HepG2 (cell line): ENCODE data around the gene TECPR1. TPM values are rescaled to one million over a fixed set of nuclear protein-coding genes. Genes with fewer than 3 reads are reported as not detected.

Source experiments
- CREB1 ChIP-seq, 2 experiments: fragments of 450-650 bp in 1 of 2; IDR thresholded peaks; 2 replicates each; pipeline ENCODE4 v1.6.1; 2016 to 2017; ENCODE audit warnings: control low read depth in 1 of 2, mild to moderate bottlenecking in 1 of 2, missing compliant biosample characterization in 1 of 2, missing genetic modification characterization in 1 of 2
- DMAP1 ChIP-seq: IDR thresholded peaks from 2 replicates; pipeline ENCODE4 v1.6.1; 2016
- EP300 ChIP-seq, 3 experiments: sonication (generic) in 1 of 3; formaldehyde crosslinking in 1 of 3; IDR thresholded peaks; 2 replicates each; pipeline versions ENCODE4 v1.5.1 to v1.6.1; 2011 to 2020; ENCODE audit warnings: low read depth in 2 of 3, low read length in 2 of 3, borderline replicate concordance in 1 of 3, improper control_type of control experiment in 1 of 3, mild to moderate bottlenecking in 1 of 3, missing genetic modification reagents in 1 of 3, moderate library complexity in 1 of 3
- ETV5 ChIP-seq: IDR thresholded peaks from 2 replicates; pipeline ENCODE4 v1.6.1; 2018; ENCODE audit warnings: missing biosample characterization, missing genetic modification reagents, inconsistent platforms, borderline replicate concordance
- GABPB1 ChIP-seq: IDR thresholded peaks from 2 replicates; pipeline ENCODE4 v1.6.1; 2016; ENCODE audit warnings: mild to moderate bottlenecking, missing genetic modification reagents, moderate library complexity, missing compliant biosample characterization
- GATAD1 ChIP-seq: IDR thresholded peaks from 2 replicates; pipeline ENCODE4 v1.6.1; 2016; ENCODE audit warnings: missing genetic modification reagents, missing compliant biosample characterization
- HIVEP1 ChIP-seq: sonication (generic); formaldehyde crosslinking; IDR thresholded peaks from 2 replicates; pipeline ENCODE4 v1.4.0; 2020; ENCODE audit warnings: mild to moderate bottlenecking, missing genetic modification reagents
- MEF2D ChIP-seq: sonication (generic); formaldehyde crosslinking; IDR thresholded peaks from 2 replicates; pipeline ENCODE4 v1.5.1; 2020; ENCODE audit warnings: mild to moderate bottlenecking, missing genetic modification reagents
- NFATC3 ChIP-seq: sonication (generic); formaldehyde crosslinking; IDR thresholded peaks from 2 replicates; pipeline ENCODE4 v1.5.1; 2020; ENCODE audit warnings: mild to moderate bottlenecking, missing genetic modification reagents
- RNF2 ChIP-seq: fragments of 450-650 bp; conservative IDR thresholded peaks from 2 replicates; pipeline ENCODE4 v1.6.1; 2016; ENCODE audit warnings: low read depth
- STAG1 ChIP-seq: sonication (generic); formaldehyde crosslinking; IDR thresholded peaks from 2 replicates; pipeline ENCODE4 v1.4.0; 2020; ENCODE audit warnings: missing genetic modification reagents
- ZBTB7B ChIP-seq: sonication (generic); formaldehyde crosslinking; IDR thresholded peaks from 2 replicates; pipeline ENCODE4 v1.4.0; 2020; ENCODE audit warnings: missing genetic modification reagents
- ZNF326 ChIP-seq: sonication (generic); formaldehyde crosslinking; IDR thresholded peaks from 2 replicates; pipeline ENCODE4 v1.4.0; 2020; ENCODE audit warnings: missing genetic modification reagents, borderline replicate concordance
- ZNF562 ChIP-seq: sonication (generic); formaldehyde crosslinking; IDR thresholded peaks from 2 replicates; pipeline ENCODE4 v1.8.0; 2022; ENCODE audit warnings: missing genetic modification reagents, borderline replicate concordance
- ZNF572 ChIP-seq: sonication (generic); formaldehyde crosslinking; IDR thresholded peaks from 2 replicates; pipeline ENCODE4 v1.5.1; 2020; ENCODE audit warnings: mild to moderate bottlenecking, missing genetic modification reagents
- ZNF678 ChIP-seq: sonication (generic); formaldehyde crosslinking; IDR thresholded peaks from 2 replicates; pipeline ENCODE4 v1.4.0; 2020; ENCODE audit warnings: mild to moderate bottlenecking, missing genetic modification reagents
- ZNF724P ChIP-seq: sonication (generic); formaldehyde crosslinking; IDR thresholded peaks from 2 replicates; pipeline ENCODE4 v1.8.0; 2022; ENCODE audit warnings: missing genetic modification reagents, borderline replicate concordance
- ZNF780A ChIP-seq: sonication (generic); formaldehyde crosslinking; IDR thresholded peaks from 2 replicates; pipeline ENCODE4 v1.8.0; 2022; ENCODE audit warnings: mild to moderate bottlenecking, missing genetic modification reagents, moderate library complexity
- ZNF788 ChIP-seq: sonication (generic); formaldehyde crosslinking; IDR thresholded peaks from 2 replicates; pipeline ENCODE4 v1.5.0; 2020; ENCODE audit warnings: mild to moderate bottlenecking, missing genetic modification reagents, borderline replicate concordance
- polyA plus RNA-seq, 8 experiments: library from polyadenylated mRNA; depleted of rRNA in 3 of 8; stranded (reverse) in 7 of 8; unstranded in 1 of 8; fragments of >200 nt; fragmentation: Illumina TruSeq in 4 of 8; extraction: Trizol in 4 of 8; gene quantifications; 2 replicates each; pipeline versions ENCODE4 v1.2.1 to v1.2.3, GENCODE V29; 2011 to 2016; ENCODE audit warnings: low read depth in 4 of 8, missing spikeins in 1 of 8, mixed read lengths in 1 of 8; ENCODE audit not compliant: insufficient read depth in 1 of 8
- total RNA-seq, 5 experiments: library from RNA; depleted of rRNA; stranded (reverse); fragments of >200 nt; fragmentation: Illumina TruSeq; extraction: Trizol; gene quantifications; 2 replicates each; pipeline ENCODE4 v1.2.3, GENCODE V29; 2016; ENCODE audit warnings: low read depth in 1 of 5
- TF ChIP-seq, protein P1 (sequence below): IDR thresholded peaks from 2 replicates; pipeline ENCODE4 v1.6.1; 2012; ENCODE audit warnings: low read depth, low read length, improper control_type of control experiment
- TF ChIP-seq, protein P2 (sequence below): sonication (generic); formaldehyde crosslinking; IDR thresholded peaks from 2 replicates; pipeline ENCODE4 v1.5.0; 2020; ENCODE audit warnings: mild to moderate bottlenecking, missing genetic modification reagents
- TF ChIP-seq, protein P3 (sequence below): sonication (generic); formaldehyde crosslinking; IDR thresholded peaks from 2 replicates; pipeline ENCODE4 v1.4.0; 2020; ENCODE audit warnings: low read depth, mild to moderate bottlenecking, missing genetic modification reagents
- TF ChIP-seq, protein P4 (sequence below): sonication (generic); formaldehyde crosslinking; IDR thresholded peaks from 2 replicates; pipeline ENCODE4; 2020; ENCODE audit warnings: missing genetic modification reagents, mild to moderate bottlenecking, borderline replicate concordance

Gene TECPR1
- total and polyA plus RNA-seq, 2 of the 13 experiments (the other 11 are each of a cell fraction or from before 2014, with no cell fraction given) = 2.3 to 6.3 TPM

DNA sequence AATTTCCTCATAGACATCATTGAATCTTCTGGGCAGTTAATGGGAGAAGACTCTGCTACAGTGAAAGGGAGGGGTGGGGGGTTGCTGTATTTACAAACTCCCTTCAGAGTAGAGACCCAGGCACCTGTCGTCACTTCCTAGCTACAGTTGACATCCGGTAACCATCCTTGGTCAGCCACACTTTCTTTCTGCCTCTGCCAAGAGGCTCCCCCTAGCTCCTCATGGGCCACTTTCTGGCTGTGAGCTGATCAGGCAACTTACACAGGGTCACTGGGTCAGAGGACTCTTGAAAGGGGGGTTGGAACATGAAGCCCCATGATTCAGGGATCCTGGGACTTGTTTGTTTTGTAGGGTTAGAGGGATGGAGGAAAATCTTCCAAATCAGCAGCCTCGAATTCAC is 1.2 kb downstream of the TECPR1 start (continued):
- TF ChIP-seq NFATC3 (CRISPR knock-in tag) = no peak
- no peak for TF ChIP-seq HIVEP1 (CRISPR knock-in tag)
- TF ChIP-seq STAG1 (CRISPR knock-in tag) = no peak
- no peak for TF ChIP-seq ZNF562 (CRISPR knock-in tag)
- TF ChIP-seq ETV5 (CRISPR knock-in tag) = peak; percentile 46; the same call in 1 of the 2 replicates
- TF ChIP-seq ZBTB7B (CRISPR knock-in tag) = no peak
- no peak for TF ChIP-seq ZNF678 (CRISPR knock-in tag)
- TF ChIP-seq GATAD1 (CRISPR knock-in tag) = peak; percentile 47; the same call in 1 of the 2 replicates
- no peak for TF ChIP-seq ZNF780A (CRISPR knock-in tag)
- no peak for TF ChIP-seq ZNF788
- TF ChIP-seq, protein P1, sequence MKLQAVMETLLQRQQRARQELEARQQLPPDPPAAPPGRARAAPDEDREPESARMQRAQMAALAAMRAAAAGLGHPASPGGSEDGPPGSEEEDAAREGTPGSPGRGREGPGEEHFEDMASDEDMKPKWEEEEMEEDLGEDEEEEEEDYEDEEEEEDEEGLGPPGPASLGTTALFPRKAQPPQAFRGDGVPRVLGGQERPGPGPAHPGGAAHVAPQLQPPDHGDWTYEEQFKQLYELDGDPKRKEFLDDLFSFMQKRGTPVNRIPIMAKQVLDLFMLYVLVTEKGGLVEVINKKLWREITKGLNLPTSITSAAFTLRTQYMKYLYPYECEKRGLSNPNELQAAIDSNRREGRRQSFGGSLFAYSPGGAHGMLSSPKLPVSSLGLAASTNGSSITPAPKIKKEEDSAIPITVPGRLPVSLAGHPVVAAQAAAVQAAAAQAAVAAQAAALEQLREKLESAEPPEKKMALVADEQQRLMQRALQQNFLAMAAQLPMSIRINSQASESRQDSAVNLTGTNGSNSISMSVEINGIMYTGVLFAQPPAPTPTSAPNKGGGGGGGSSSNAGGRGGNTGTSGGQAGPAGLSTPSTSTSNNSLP = no peak
- TF ChIP-seq EP300 (IDR thresholded peaks at IDR 0.05; ENCODE audit: low read depth in 2 of 2, low read length in 2 of 2) = no peak
- no peak for TF ChIP-seq EP300 (CRISPR knock-in tag; IDR thresholded peaks at IDR 0.05; ENCODE audit: borderline replicate concordance)
- no peak for TF ChIP-seq MEF2D (CRISPR knock-in tag)
- TF ChIP-seq GABPB1 (CRISPR knock-in tag) = peak; percentile 54; the same call in 1 of the 2 replicates
- no peak for TF ChIP-seq CREB1 (IDR thresholded peaks at IDR 0.05)
- TF ChIP-seq CREB1 (CRISPR knock-in tag; IDR thresholded peaks at IDR 0.05) = peak; percentile 73
- no peak for TF ChIP-seq ZNF724P (CRISPR knock-in tag)
- TF ChIP-seq DMAP1 (CRISPR knock-in tag) = no peak
- TF ChIP-seq, protein P2, sequence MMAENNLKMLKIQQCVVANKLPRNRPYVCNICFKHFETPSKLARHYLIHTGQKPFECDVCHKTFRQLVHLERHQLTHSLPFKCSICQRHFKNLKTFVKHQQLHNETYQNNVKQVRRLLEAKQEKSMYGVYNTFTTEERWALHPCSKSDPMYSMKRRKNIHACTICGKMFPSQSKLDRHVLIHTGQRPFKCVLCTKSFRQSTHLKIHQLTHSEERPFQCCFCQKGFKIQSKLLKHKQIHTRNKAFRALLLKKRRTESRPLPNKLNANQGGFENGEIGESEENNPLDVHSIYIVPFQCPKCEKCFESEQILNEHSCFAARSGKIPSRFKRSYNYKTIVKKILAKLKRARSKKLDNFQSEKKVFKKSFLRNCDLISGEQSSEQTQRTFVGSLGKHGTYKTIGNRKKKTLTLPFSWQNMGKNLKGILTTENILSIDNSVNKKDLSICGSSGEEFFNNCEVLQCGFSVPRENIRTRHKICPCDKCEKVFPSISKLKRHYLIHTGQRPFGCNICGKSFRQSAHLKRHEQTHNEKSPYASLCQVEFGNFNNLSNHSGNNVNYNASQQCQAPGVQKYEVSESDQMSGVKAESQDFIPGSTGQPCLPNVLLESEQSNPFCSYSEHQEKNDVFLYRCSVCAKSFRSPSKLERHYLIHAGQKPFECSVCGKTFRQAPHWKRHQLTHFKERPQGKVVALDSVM (CRISPR knock-in tag) = peak; percentile 27; the same call in 1 of the 2 replicates
- TF ChIP-seq, protein P3, sequence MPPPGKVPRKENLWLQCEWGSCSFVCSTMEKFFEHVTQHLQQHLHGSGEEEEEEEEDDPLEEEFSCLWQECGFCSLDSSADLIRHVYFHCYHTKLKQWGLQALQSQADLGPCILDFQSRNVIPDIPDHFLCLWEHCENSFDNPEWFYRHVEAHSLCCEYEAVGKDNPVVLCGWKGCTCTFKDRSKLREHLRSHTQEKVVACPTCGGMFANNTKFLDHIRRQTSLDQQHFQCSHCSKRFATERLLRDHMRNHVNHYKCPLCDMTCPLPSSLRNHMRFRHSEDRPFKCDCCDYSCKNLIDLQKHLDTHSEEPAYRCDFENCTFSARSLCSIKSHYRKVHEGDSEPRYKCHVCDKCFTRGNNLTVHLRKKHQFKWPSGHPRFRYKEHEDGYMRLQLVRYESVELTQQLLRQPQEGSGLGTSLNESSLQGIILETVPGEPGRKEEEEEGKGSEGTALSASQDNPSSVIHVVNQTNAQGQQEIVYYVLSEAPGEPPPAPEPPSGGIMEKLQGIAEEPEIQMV (CRISPR knock-in tag) = no peak
- no peak for TF ChIP-seq ZNF326 (CRISPR knock-in tag)
- TF ChIP-seq RNF2 = no peak
- TF ChIP-seq, protein P4, sequence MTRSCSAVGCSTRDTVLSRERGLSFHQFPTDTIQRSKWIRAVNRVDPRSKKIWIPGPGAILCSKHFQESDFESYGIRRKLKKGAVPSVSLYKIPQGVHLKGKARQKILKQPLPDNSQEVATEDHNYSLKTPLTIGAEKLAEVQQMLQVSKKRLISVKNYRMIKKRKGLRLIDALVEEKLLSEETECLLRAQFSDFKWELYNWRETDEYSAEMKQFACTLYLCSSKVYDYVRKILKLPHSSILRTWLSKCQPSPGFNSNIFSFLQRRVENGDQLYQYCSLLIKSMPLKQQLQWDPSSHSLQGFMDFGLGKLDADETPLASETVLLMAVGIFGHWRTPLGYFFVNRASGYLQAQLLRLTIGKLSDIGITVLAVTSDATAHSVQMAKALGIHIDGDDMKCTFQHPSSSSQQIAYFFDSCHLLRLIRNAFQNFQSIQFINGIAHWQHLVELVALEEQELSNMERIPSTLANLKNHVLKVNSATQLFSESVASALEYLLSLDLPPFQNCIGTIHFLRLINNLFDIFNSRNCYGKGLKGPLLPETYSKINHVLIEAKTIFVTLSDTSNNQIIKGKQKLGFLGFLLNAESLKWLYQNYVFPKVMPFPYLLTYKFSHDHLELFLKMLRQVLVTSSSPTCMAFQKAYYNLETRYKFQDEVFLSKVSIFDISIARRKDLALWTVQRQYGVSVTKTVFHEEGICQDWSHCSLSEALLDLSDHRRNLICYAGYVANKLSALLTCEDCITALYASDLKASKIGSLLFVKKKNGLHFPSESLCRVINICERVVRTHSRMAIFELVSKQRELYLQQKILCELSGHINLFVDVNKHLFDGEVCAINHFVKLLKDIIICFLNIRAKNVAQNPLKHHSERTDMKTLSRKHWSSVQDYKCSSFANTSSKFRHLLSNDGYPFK = no peak
- TF ChIP-seq ZNF572 (CRISPR knock-in tag) = no peak
